ENCODE measurements around the gene RIN3. TPM values are rescaled to one million over a fixed set of nuclear protein-coding genes. Genes with fewer than 3 reads are reported as not detected.

Gene RIN3
- polyA plus RNA-seq, 3 donors: 2.2 to 12.3 (median 10.8) TPM

- H3K27ac ChIP-seq (ENCODE audit: low read depth, low read length): no peak overlapping the region
- WGBS, 3 donors: 76 to 83% (median 80%) methylated on average over 5 of the region's 5 CpGs
Measured at GRCh38 chr14:92501891-92502351, 11.7 kb upstream of the RIN3 start.

- no peak overlapping the region for H3K27ac ChIP-seq (ENCODE audit: low read depth, low read length)
- 88 to 94% (median 94%) methylated on average over 9 of the region's 9 CpGs for WGBS, 3 donors
Measured at GRCh38 chr14:92502541-92503286, 10.9 kb upstream of the RIN3 start.

- no peak overlapping the region for H3K27ac ChIP-seq (ENCODE audit: low read depth, low read length)
- WGBS, 3 donors: 64 to 70% (median 67%) methylated on average over 4 of the region's 4 CpGs
Measured at GRCh38 chr14:92503756-92504491, 9.7 kb upstream of the RIN3 start.

- no peak overlapping the region for H3K27ac ChIP-seq (ENCODE audit: low read depth, low read length)
- 87 to 95% (median 89%) methylated on average over 5 of the region's 5 CpGs for WGBS, 3 donors
Measured at GRCh38 chr14:92505826-92506225, 7.8 kb upstream of the RIN3 start.

GRCh38 chr14:92506231-92506630 lies 7.3 kb upstream of the RIN3 start:
- no peak overlapping the region for H3K27ac ChIP-seq (ENCODE audit: low read depth, low read length)
- 69 to 87% (median 85%) methylated on average over 3 of the region's 3 CpGs for WGBS, 3 donors

- H3K27ac ChIP-seq (ENCODE audit: low read depth, low read length): no peak overlapping the region
Measured at GRCh38 chr14:92507174-92507768, 6.3 kb upstream of the RIN3 start.

GRCh38 chr14:92510972-92511371 lies 2.6 kb upstream of the RIN3 start:
- no peak overlapping the region for H3K27ac ChIP-seq (ENCODE audit: low read depth, low read length)
- WGBS, 3 donors: 79 to 94% (median 91%) methylated on average over 2 of the region's 2 CpGs

More at GRCh38 chr14:92507174-92507768, 6.3 kb upstream of the RIN3 start:
- 56 to 67% (median 58%) methylated on average over 4 of the region's 4 CpGs for WGBS, 3 donors

GRCh38 chr14:92511453-92512238 lies 1.9 kb upstream of the RIN3 start:
- H3K27ac ChIP-seq (ENCODE audit: low read depth, low read length): no peak overlapping the region
- WGBS, 3 donors: 36 to 72% (median 56%) methylated on average over 6 of the region's 6 CpGs

GRCh38 chr14:92512807-92513203 lies 776 bp upstream of the RIN3 start:
- H3K27ac ChIP-seq (ENCODE audit: low read depth, low read length): no peak overlapping the region

GRCh38 chr14:92513966-92514843 lies 624 bp downstream of the RIN3 start:
- WGBS, 3 donors: 4 to 7% (median 5%) methylated on average over 72 to 81 of the region's 81 CpGs
- H3K27ac ChIP-seq (ENCODE audit: low read depth, low read length): no peak overlapping the region

More at GRCh38 chr14:92512807-92513203, 776 bp upstream of the RIN3 start:
- WGBS, 3 donors: 72 to 82% (median 72%) methylated on average over 9 of the region's 9 CpGs

- no peak overlapping the region for H3K27ac ChIP-seq (ENCODE audit: low read depth, low read length)
- 44 to 46% (median 45%) methylated on average over 15 of the region's 15 CpGs for WGBS, 3 donors
Measured at GRCh38 chr14:92514844-92515514, 1.4 kb downstream of the RIN3 start.

- WGBS, 3 donors: 79 to 94% (median 89%) methylated on average over 5 of the region's 5 CpGs
- no peak overlapping the region for H3K27ac ChIP-seq (ENCODE audit: low read depth, low read length)
Measured at GRCh38 chr14:92515546-92516343, 2.2 kb downstream of the RIN3 start.

- 69 to 87% (median 85%) methylated on average over 4 of the region's 4 CpGs for WGBS, 3 donors
- H3K27ac ChIP-seq (ENCODE audit: low read depth, low read length): no peak overlapping the region
Measured at GRCh38 chr14:92516344-92516965, 2.9 kb downstream of the RIN3 start.

GRCh38 chr14:92516966-92517506 lies 3.5 kb downstream of the RIN3 start:
- 65 to 81% (median 71%) methylated on average over 5 of the region's 5 CpGs for WGBS, 3 donors

GRCh38 chr14:92517761-92518160 lies 4.2 kb downstream of the RIN3 start:
- WGBS, 3 donors: 77 to 80% (median 77%) methylated on average over 2 of the region's 2 CpGs
- H3K27ac ChIP-seq (ENCODE audit: low read depth, low read length): no peak overlapping the region

More at GRCh38 chr14:92516966-92517506, 3.5 kb downstream of the RIN3 start:
- no peak overlapping the region for H3K27ac ChIP-seq (ENCODE audit: low read depth, low read length)

Measured in adipose tissue (tissue), 3 donors.